Lower lobe of right lung (tissue), 2 donors: Measurements from ENCODE around the gene BEND6. TPM values are rescaled to one million over a fixed set of nuclear protein-coding genes. Genes with fewer than 3 reads are reported as not detected.

ENCODE experiments used
- ATAC-seq, 2 donors: fragments of 200-7000 bp; cut with Tn5 transposase; one replicate each; pipeline ENCODE4 v1.9.1; 2020 to 2022; ENCODE audit warnings: mild to moderate bottlenecking in 2 of 2, moderate library complexity in 2 of 2
- DNase-seq: peaks from one replicate; pipeline ENCODE4 v3.0.0-alpha.2; 2020
- H3K27ac ChIP-seq: fragments of 200-600 bp; one replicate; pipeline ENCODE4 v1.8.0; 2022
- H3K27me3 ChIP-seq: fragments of 200-600 bp; one replicate; pipeline ENCODE4 v1.8.0; 2022; ENCODE audit warnings: low read depth
- H3K36me3 ChIP-seq: fragments of 200-600 bp; one replicate; pipeline ENCODE4 v1.8.0; 2022; ENCODE audit warnings: mild to moderate bottlenecking
- H3K4me1 ChIP-seq: fragments of 200-600 bp; one replicate; pipeline ENCODE4 v1.8.0; 2022
- H3K4me3 ChIP-seq: fragments of 200-600 bp; one replicate; pipeline ENCODE4 v1.8.0; 2022; ENCODE audit warnings: mild to moderate bottlenecking
- H3K9me3 ChIP-seq: fragments of 200-600 bp; one replicate; pipeline ENCODE4 v1.8.0; 2022
- CTCF ChIP-seq: fragments of 200-600 bp; IDR thresholded peaks from one replicate; pipeline ENCODE4 v1.8.0; 2022; ENCODE audit warnings: antibody characterized with exemption, mild to moderate bottlenecking
- intact Hi-C: fragments of 100-400 bp; cut with DNase I; formaldehyde crosslinking; loops from one replicate; pipeline ENCODE4 v1.11.0; 2022
- total RNA-seq: library from RNA; stranded (reverse); fragmentation: NEBNext Ultra II Directional; extraction: Animal tissue kit (Norgen Biotek cat#: 25700); gene quantifications from one replicate; pipeline ENCODE4 v1.2.1, GENCODE V29; 2021
- donor health status: DM: no; HTN: yes; CAD: no; lungs with severe emphysema.

BEND6 gene
- total RNA-seq, 1 donor from 2014 or later, result 0.32 TPM

GRCh38 chr6:56913285-56914074, 41.4 kb upstream of the BEND6 start:
- H3K9me3 ChIP-seq, result no peaks in the 10 kb centered on the region
- ATAC-seq (no peak), DNase-seq (no peak)
- no peaks in the 10 kb centered on the region for H3K36me3 ChIP-seq
- H3K27me3 ChIP-seq, result no peaks in the 10 kb centered on the region
- no peaks in the 10 kb centered on the region for H3K4me1 ChIP-seq
- TF ChIP-seq CTCF, result no peak
- intact Hi-C loops, result no loop called here
- no peak overlapping the region for H3K4me3 ChIP-seq
- no peak overlapping the region for H3K27ac ChIP-seq

- H3K9me3 ChIP-seq, result no peaks in the 10 kb centered on the region
- H3K4me3 ChIP-seq, result no peak overlapping the region
- no peaks in the 10 kb centered on the region for H3K4me1 ChIP-seq
- intact Hi-C loops, result no loop called here
- H3K27ac ChIP-seq, result no peak overlapping the region
- no peaks in the 10 kb centered on the region for H3K36me3 ChIP-seq
- TF ChIP-seq CTCF, result no peak
- H3K27me3 ChIP-seq, result no peaks in the 10 kb centered on the region
- DNase-seq (no peak), ATAC-seq (no peak)
Observed at GRCh38 chr6:56914798-56915658, 39.9 kb upstream of the BEND6 start.

- Histone ChIP-seq H3K27me3 (no peaks in the 10 kb centered on the region), H3K27ac (no peak overlapping the region), H3K4me3 (no peak overlapping the region), H3K36me3 (no peaks in the 10 kb centered on the region), H3K9me3 (no peaks in the 10 kb centered on the region), H3K4me1 (no peaks in the 10 kb centered on the region)
- ATAC-seq (no peak), DNase-seq (no peak)
- intact Hi-C loops, result no loop called here
- TF ChIP-seq CTCF, result no peak
Observed at GRCh38 chr6:56915832-56916231, 39.1 kb upstream of the BEND6 start.

- ATAC-seq (no peak), DNase-seq (no peak)
- intact Hi-C loops, result no loop called here
- TF ChIP-seq CTCF, result no peak
- Histone ChIP-seq H3K36me3 (no peaks in the 10 kb centered on the region), H3K9me3 (no peaks in the 10 kb centered on the region), H3K27me3 (no peaks in the 10 kb centered on the region), H3K27ac (no peak overlapping the region), H3K4me1 (no peaks in the 10 kb centered on the region), H3K4me3 (no peak overlapping the region)
Observed at GRCh38 chr6:56916849-56917551, 37.9 kb upstream of the BEND6 start.

GRCh38 chr6:56922645-56923044, 32.3 kb upstream of the BEND6 start:
- intact Hi-C loops, result no loop called here
- no peaks in the 10 kb centered on the region for H3K9me3 ChIP-seq
- TF ChIP-seq CTCF, result no peak
- no peak overlapping the region for H3K27ac ChIP-seq
- H3K27me3 ChIP-seq, result no peaks in the 10 kb centered on the region
- DNase-seq (no peak), ATAC-seq (no peak)
- no peaks in the 10 kb centered on the region for H3K4me1 ChIP-seq
- H3K4me3 ChIP-seq, result no peak overlapping the region
- H3K36me3 ChIP-seq, result no peaks in the 10 kb centered on the region
